ENCODE measurements around the gene RNF215. TPM values are rescaled to one million over a fixed set of nuclear protein-coding genes. Genes with fewer than 3 reads are reported as not detected.

Gene RNF215
- total and polyA plus RNA-seq, 2 of the 13 experiments (the other 11 are each of a cell fraction or from before 2014, with no cell fraction given): 5.3 to 6.1 TPM

- H3K27ac ChIP-seq (ENCODE audit: extremely low read length, insufficient read depth, low read length): no peak overlapping the region
- H3K9me3 ChIP-seq (ENCODE audit: low read length): no peaks in the 10 kb centered on the region
- intact Hi-C loops (cut with micrococcal nuclease; ENCODE audit: unreplicated experiment): no loop called here
- no peak overlapping the region for H3K9ac ChIP-seq (ENCODE audit: insufficient read depth, low read depth, low read length)
- ATAC-seq: no peak
- peaks cover 7 to 23% of the 10 kb centered on the region in 2 experiments; a peak in 4 of 5 replicates for H3K36me3 ChIP-seq (replicated peaks in 1 of 2; ENCODE audit: control insufficient read depth in 1 of 2, insufficient read depth in 2 of 2, low read length in 2 of 2)
- ChIA-PET CTCF (ENCODE audit: low intra/inter-chr PET ratio, low total read pairs) (no interaction called here), POLR2A (interaction anchor here (2.1 to 6.5 kb wide), 2 partner anchors 9 to 17 kb away, joined by 9 to 65 read pairs; partner anchors contain the start of gene SEC14L2)
- H4K20me1 ChIP-seq (ENCODE audit: insufficient read depth, low read length): no peaks in the 10 kb centered on the region
- H3K4me2 ChIP-seq (ENCODE audit: low read depth, low read length): no peak overlapping the region
- H3K4me1 ChIP-seq (ENCODE audit: insufficient read depth, low read length): peaks cover 60% of the 10 kb centered on the region
- no peaks in the 10 kb centered on the region for H3K79me2 ChIP-seq (ENCODE audit: insufficient read depth, low read length)
- FAIRE-seq: peak; percentile 28
- BruUV-seq (replicated peaks): no TSS peak
- H2AFZ ChIP-seq (ENCODE audit: low read length): no peak overlapping the region
- DNase-seq (ENCODE audit: low spot score): no peak
- H3K27me3 ChIP-seq (ENCODE audit: control insufficient read depth in 1 of 2, insufficient read depth in 2 of 2, low read length in 2 of 2): no peaks in the 10 kb centered on the region
- in situ Hi-C loops (cut with HindIII; ENCODE audit: extremely low pct_ligation_motif_present, low pct_unique_long_range_greater_than_20kb): no loop called here
- no peak overlapping the region for H3K4me3 ChIP-seq (replicated peaks in 1 of 3; ENCODE audit: insufficient read depth in 1 of 3, low read depth in 2 of 3, low read length in 3 of 3)
- WGBS (ENCODE audit: low lambda C conversion rate): 36% methylated on average over 3 of the region's 4 CpGs
- TF ChIP-seq FOXP4 (CRISPR knock-in tag; IDR thresholded peaks at IDR 0.05) (0 out of 2 replicates have a peak, but pooled peaks have one; percentile 16), MAFF (IDR thresholded peaks at IDR 0.05; ENCODE audit: low read depth, low read length) (no peak), GATAD1 (CRISPR knock-in tag; IDR thresholded peaks at IDR 0.05) (no peak), CC2D1A (CRISPR knock-in tag; IDR thresholded peaks at IDR 0.05) (no peak), ZBTB7B (CRISPR knock-in tag; IDR thresholded peaks at IDR 0.05) (no peak), ZNF383 (CRISPR knock-in tag; IDR thresholded peaks at IDR 0.05; ENCODE audit: borderline replicate concordance) (no peak), ZFP36 (IDR thresholded peaks at IDR 0.05; ENCODE audit: borderline replicate concordance, low read depth, low read length, partially characterized antibody) (no peak), HHEX (CRISPR knock-in tag; IDR thresholded peaks at IDR 0.05) (no peak), ZNF121 (CRISPR knock-in tag; IDR thresholded peaks at IDR 0.05) (peak; percentile 92), CREB3 (CRISPR knock-in tag; IDR thresholded peaks at IDR 0.05) (no peak), ZNF12 (CRISPR knock-in tag; IDR thresholded peaks at IDR 0.05) (no peak), FOXP1 (IDR thresholded peaks at IDR 0.05) (no peak), FOXP1 (CRISPR knock-in tag; IDR thresholded peaks at IDR 0.05) (0 out of 2 replicates have a peak, but pooled peaks have one; percentile 32), ZNF354B (CRISPR knock-in tag; IDR thresholded peaks at IDR 0.05) (no peak), SP5 (CRISPR knock-in tag; IDR thresholded peaks at IDR 0.05; ENCODE audit: borderline replicate concordance, low read depth) (no peak), ZNF839 (CRISPR knock-in tag; IDR thresholded peaks at IDR 0.05; ENCODE audit: borderline replicate concordance) (no peak), YEATS4 (CRISPR knock-in tag; IDR thresholded peaks at IDR 0.05; ENCODE audit: borderline replicate concordance) (no peak), U2AF2 (IDR thresholded peaks at IDR 0.05; ENCODE audit: low read depth, low read length) (no peak), KDM3A (CRISPR knock-in tag; IDR thresholded peaks at IDR 0.05; ENCODE audit: low read depth) (no peak), RAD51 (IDR thresholded peaks at IDR 0.05; ENCODE audit: borderline replicate concordance) (no peak), ZNF484 (CRISPR knock-in tag; IDR thresholded peaks at IDR 0.05; ENCODE audit: borderline replicate concordance, low read depth) (no peak)
- TF ChIP-seq, protein P1, sequence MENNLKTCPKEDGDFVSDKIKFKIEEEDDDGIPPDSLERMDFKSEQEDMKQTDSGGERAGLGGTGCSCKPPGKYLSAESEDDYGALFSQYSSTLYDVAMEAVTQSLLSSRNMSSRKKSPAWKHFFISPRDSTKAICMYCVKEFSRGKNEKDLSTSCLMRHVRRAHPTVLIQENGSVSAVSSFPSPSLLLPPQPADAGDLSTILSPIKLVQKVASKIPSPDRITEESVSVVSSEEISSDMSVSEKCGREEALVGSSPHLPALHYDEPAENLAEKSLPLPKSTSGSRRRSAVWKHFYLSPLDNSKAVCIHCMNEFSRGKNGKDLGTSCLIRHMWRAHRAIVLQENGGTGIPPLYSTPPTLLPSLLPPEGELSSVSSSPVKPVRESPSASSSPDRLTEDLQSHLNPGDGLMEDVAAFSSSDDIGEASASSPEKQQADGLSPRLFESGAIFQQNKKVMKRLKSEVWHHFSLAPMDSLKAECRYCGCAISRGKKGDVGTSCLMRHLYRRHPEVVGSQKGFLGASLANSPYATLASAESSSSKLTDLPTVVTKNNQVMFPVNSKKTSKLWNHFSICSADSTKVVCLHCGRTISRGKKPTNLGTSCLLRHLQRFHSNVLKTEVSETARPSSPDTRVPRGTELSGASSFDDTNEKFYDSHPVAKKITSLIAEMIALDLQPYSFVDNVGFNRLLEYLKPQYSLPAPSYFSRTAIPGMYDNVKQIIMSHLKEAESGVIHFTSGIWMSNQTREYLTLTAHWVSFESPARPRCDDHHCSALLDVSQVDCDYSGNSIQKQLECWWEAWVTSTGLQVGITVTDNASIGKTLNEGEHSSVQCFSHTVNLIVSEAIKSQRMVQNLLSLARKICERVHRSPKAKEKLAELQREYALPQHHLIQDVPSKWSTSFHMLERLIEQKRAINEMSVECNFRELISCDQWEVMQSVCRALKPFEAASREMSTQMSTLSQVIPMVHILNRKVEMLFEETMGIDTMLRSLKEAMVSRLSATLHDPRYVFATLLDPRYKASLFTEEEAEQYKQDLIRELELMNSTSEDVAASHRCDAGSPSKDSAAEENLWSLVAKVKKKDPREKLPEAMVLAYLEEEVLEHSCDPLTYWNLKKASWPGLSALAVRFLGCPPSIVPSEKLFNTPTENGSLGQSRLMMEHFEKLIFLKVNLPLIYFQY (CRISPR knock-in tag; IDR thresholded peaks at IDR 0.05; ENCODE audit: borderline replicate concordance): no peak
Measured at GRCh38 chr22:30405731-30406130, 18.5 kb upstream of the RNF215 start.
